HepG2 (cell line): ENCODE measurements around the gene EHD4. TPM values are rescaled to one million over a fixed set of nuclear protein-coding genes. Genes with fewer than 3 reads are reported as not detected.

ENCODE experiments used
- ATAC-seq: fragments of 200-7000 bp; cut with Tn5 transposase; 3 replicates; pipeline ENCODE4 v1.9.1; 2020; ENCODE audit warnings: mild to moderate bottlenecking, moderate library complexity
- BruUV-seq: library from RNA; stranded (reverse); fragments of 400-500 nt; replicated peaks from 2 replicates; lab custom pipeline; 2021; lab: Mats Ljungman, UMichigan
- CTCF ChIA-PET: fragments of 300-600 bp; formaldehyde crosslinking; extraction: SDS; loops from one replicate; lab custom pipeline; 2021; ENCODE audit warnings: low total read pairs, inconsistent platforms, low intra/inter-chr PET ratio; lab: Yijun Ruan, JAX
- POLR2A ChIA-PET: fragments of 350-600 bp; sonication (Branson Sonifier 250); formaldehyde crosslinking; loops from one replicate; lab custom pipeline; 2020; ENCODE audit warnings: antibody characterized with exemption, inconsistent platforms; lab: Yijun Ruan, JAX
- DNase-seq: peaks from one replicate; pipeline ENCODE4 v3.0.0-alpha.2; 2015; ENCODE audit warnings: low spot score
- FAIRE-seq: peaks from 3 replicates; lab custom pipeline; 2011; peaks lifted over from hg19 to GRCh38; lab: Jason Lieb, UNC
- H2AFZ ChIP-seq: one replicate; pipeline ENCODE4 v1.6.1; 2011; ENCODE audit warnings: low read length, inconsistent platforms
- H3K27ac ChIP-seq: fragments of 300-600 bp; 3 replicates; pipeline ENCODE4 v1.8.0; 2011; ENCODE audit warnings: mixed run types, mild to moderate bottlenecking, mixed read lengths, low read length, inconsistent platforms; ENCODE audit not compliant: insufficient read depth; ENCODE audit errors: extremely low read length
- H3K27me3 ChIP-seq, 2 experiments: fragments of 200-600 bp in 1 of 2; 2 replicates in 1 of 2; 3 replicates in 1 of 2; pipeline versions ENCODE4 v1.6.0 to v1.8.0; 2011; ENCODE audit warnings: low read length in 2 of 2, mild to moderate bottlenecking in 2 of 2, moderate library complexity in 2 of 2, inconsistent platforms in 1 of 2; ENCODE audit not compliant: insufficient read depth in 2 of 2, control insufficient read depth in 1 of 2
- H3K36me3 ChIP-seq, 2 experiments: fragments of 200-600 bp in 1 of 2; replicated peaks in 1 of 2; 2 replicates in 1 of 2; 3 replicates in 1 of 2; pipeline versions ENCODE4 v1.5.1 to v1.8.0; 2011; ENCODE audit warnings: low read length in 2 of 2, inconsistent platforms in 1 of 2; ENCODE audit not compliant: insufficient read depth in 2 of 2, control insufficient read depth in 1 of 2
- H3K4me1 ChIP-seq: 2 replicates; pipeline ENCODE4 v1.5.1; 2012; ENCODE audit warnings: low read length, inconsistent platforms; ENCODE audit not compliant: insufficient read depth
- H3K4me2 ChIP-seq: 2 replicates; pipeline ENCODE4 v1.6.0; 2011; ENCODE audit warnings: low read depth, low read length, inconsistent platforms
- H3K4me3 ChIP-seq, 3 experiments: fragments of 200-600 bp in 1 of 3; sonication (generic), shearing (Covaris generic) in 1 of 3; replicated peaks in 1 of 3; 2 replicates each; pipeline ENCODE4 v1.5.1; 2011 to 2016; ENCODE audit warnings: low read length in 3 of 3, inconsistent platforms in 2 of 3, low read depth in 2 of 3, mild to moderate bottlenecking in 2 of 3, control low read depth in 1 of 3, mixed read lengths in 1 of 3; ENCODE audit not compliant: insufficient read depth in 1 of 3
- H3K79me2 ChIP-seq: one replicate; pipeline ENCODE4 v1.6.1; 2011; ENCODE audit warnings: low read length, inconsistent platforms; ENCODE audit not compliant: insufficient read depth
- H3K9ac ChIP-seq: 2 replicates; pipeline ENCODE4 v1.6.0; 2011; ENCODE audit warnings: mild to moderate bottlenecking, low read depth, low read length, inconsistent platforms; ENCODE audit not compliant: insufficient read depth
- H3K9me3 ChIP-seq: 2 replicates; pipeline ENCODE4 v1.5.1; 2012; ENCODE audit warnings: mild to moderate bottlenecking, low read length
- H4K20me1 ChIP-seq: 2 replicates; pipeline ENCODE4 v1.6.0; 2011; ENCODE audit warnings: inconsistent platforms, mild to moderate bottlenecking, low read length, moderate library complexity; ENCODE audit not compliant: insufficient read depth
- BCL6 ChIP-seq: IDR thresholded peaks from 2 replicates; pipeline ENCODE4 v1.6.1; 2016; ENCODE audit warnings: missing genetic modification reagents, missing compliant biosample characterization
- BRCA1 ChIP-seq: sonication (generic); formaldehyde crosslinking; IDR thresholded peaks from 2 replicates; pipeline ENCODE4 v1.4.0; 2020; ENCODE audit warnings: missing genetic modification reagents
- CREB1 ChIP-seq, 2 experiments: fragments of 450-650 bp in 1 of 2; IDR thresholded peaks; 2 replicates each; pipeline ENCODE4 v1.6.1; 2016 to 2017; ENCODE audit warnings: control low read depth in 1 of 2, mild to moderate bottlenecking in 1 of 2, missing compliant biosample characterization in 1 of 2, missing genetic modification characterization in 1 of 2
- EHMT2 ChIP-seq: fragments of 200-600 bp; sonication (generic); IDR thresholded peaks from 2 replicates; pipeline ENCODE4 v1.7.0; 2017; ENCODE audit warnings: antibody characterized with exemption, low read depth, low read length, borderline replicate concordance
- HNF4A ChIP-seq: sonication (generic); formaldehyde crosslinking; IDR thresholded peaks from 2 replicates; pipeline ENCODE4 v1.4.0; 2020; ENCODE audit warnings: missing genetic modification reagents
- NR2F1 ChIP-seq, 2 experiments: fragments of 450-650 bp in 1 of 2; formaldehyde crosslinking in 1 of 2; IDR thresholded peaks; 2 replicates each; pipeline versions ENCODE4 v1.5.0 to v1.6.1; 2016 to 2020; ENCODE audit warnings: mild to moderate bottlenecking in 1 of 2, missing compliant biosample characterization in 1 of 2, missing genetic modification reagents in 1 of 2, moderate library complexity in 1 of 2
- NR2F6 ChIP-seq, 2 experiments: IDR thresholded peaks; 2 replicates each; pipeline ENCODE4 v1.6.1; 2016; ENCODE audit warnings: antibody characterized with exemption in 1 of 2, mild to moderate bottlenecking in 1 of 2
- RARA ChIP-seq: IDR thresholded peaks from 2 replicates; pipeline ENCODE4 v1.6.1; 2016; ENCODE audit warnings: missing genetic modification reagents, missing compliant biosample characterization
- RCOR2 ChIP-seq: IDR thresholded peaks from 2 replicates; pipeline ENCODE4 v1.6.1; 2016; ENCODE audit warnings: missing biosample characterization, missing genetic modification reagents
- SOX13 ChIP-seq, 3 experiments: fragments of 450-650 bp in 1 of 3; sonication (generic) in 1 of 3; formaldehyde crosslinking in 1 of 3; IDR thresholded peaks in 2 of 3; conservative IDR thresholded peaks in 1 of 3; 2 replicates each; pipeline versions ENCODE4 v1.5.0 to v1.6.1; 2016 to 2020; ENCODE audit warnings: antibody characterized with exemption in 1 of 3, mild to moderate bottlenecking in 1 of 3, missing compliant biosample characterization in 1 of 3, missing genetic modification reagents in 1 of 3, moderate library complexity in 1 of 3
- SOX6 ChIP-seq, 2 experiments: fragments of 450-650 bp in 1 of 2; sonication (generic) in 1 of 2; formaldehyde crosslinking in 1 of 2; IDR thresholded peaks; 2 replicates each; pipeline versions ENCODE4 v1.4.0 to v1.6.1; 2017 to 2020; ENCODE audit warnings: antibody characterized with exemption in 1 of 2, mild to moderate bottlenecking in 1 of 2, missing genetic modification reagents in 1 of 2
- SP5 ChIP-seq: IDR thresholded peaks from 2 replicates; pipeline ENCODE4 v1.6.1; 2016; ENCODE audit warnings: low read depth, borderline replicate concordance
- ZNF891 ChIP-seq: sonication (generic); formaldehyde crosslinking; IDR thresholded peaks from 2 replicates; pipeline ENCODE4 v1.5.0; 2020; ENCODE audit warnings: mild to moderate bottlenecking, missing genetic modification reagents
- WGBS: methylation state at CpG from one replicate; pipeline ENCODE4 v1.1.6; 2017; ENCODE audit warnings: low lambda C conversion rate; 5-methylcytosine and 5-hydroxymethylcytosine counted together
- in situ Hi-C: cut with HindIII; loops from 2 replicates; pipeline ENCODE4 v1.10.0; 2017; ENCODE audit warnings: low pct_unique_long_range_greater_than_20kb; ENCODE audit not compliant: extremely low pct_ligation_motif_present
- intact Hi-C: fragments of 100-400 bp; cut with micrococcal nuclease; formaldehyde crosslinking; loops from one replicate; pipeline ENCODE4 v1.10.0; 2022; ENCODE audit not compliant: unreplicated experiment
- polyA plus RNA-seq, 8 experiments: library from polyadenylated mRNA; depleted of rRNA in 3 of 8; stranded (reverse) in 7 of 8; unstranded in 1 of 8; fragments of >200 nt; fragmentation: Illumina TruSeq in 4 of 8; extraction: Trizol in 4 of 8; gene quantifications; 2 replicates each; pipeline versions ENCODE4 v1.2.1 to v1.2.3, GENCODE V29; 2011 to 2016; ENCODE audit warnings: low read depth in 4 of 8, missing spikeins in 1 of 8, mixed read lengths in 1 of 8; ENCODE audit not compliant: insufficient read depth in 1 of 8
- total RNA-seq, 5 experiments: library from RNA; depleted of rRNA; stranded (reverse); fragments of >200 nt; fragmentation: Illumina TruSeq; extraction: Trizol; gene quantifications; 2 replicates each; pipeline ENCODE4 v1.2.3, GENCODE V29; 2016; ENCODE audit warnings: low read depth in 1 of 5
- TF ChIP-seq, protein P1 (sequence below): sonication (generic); formaldehyde crosslinking; IDR thresholded peaks from 2 replicates; pipeline ENCODE4 v1.4.0; 2020; ENCODE audit warnings: missing genetic modification reagents
- TF ChIP-seq, protein P2 (sequence below): sonication (generic); formaldehyde crosslinking; IDR thresholded peaks from 2 replicates; pipeline ENCODE4 v1.8.1; 2023; ENCODE audit warnings: missing genetic modification reagents, mild to moderate bottlenecking, borderline replicate concordance

Gene EHD4
- total and polyA plus RNA-seq, 2 of the 13 experiments (the other 11 are each of a cell fraction or from before 2014, with no cell fraction given): 3.1 to 4.8 TPM

GRCh38 chr15:41930221-41930866, 42.0 kb downstream of the EHD4 start:
- Histone ChIP-seq H3K4me2 (no peak overlapping the region), H3K9me3 (no peaks in the 10 kb centered on the region), H4K20me1 (peaks cover 8% of the 10 kb centered on the region; the same call in 1 of the 2 replicates), H3K4me3 (no peak overlapping the region), H3K79me2 (no peaks in the 10 kb centered on the region), H3K9ac (no peak overlapping the region)
- FAIRE-seq (peak; percentile 64), ATAC-seq (no peak), DNase-seq (peak; percentile 15)
- in situ Hi-C loops: no loop called here
- CTCF ChIA-PET: no interaction called here
- WGBS: 41% methylated on average over 8 of the region's 8 CpGs
- TF ChIP-seq ZNF891 (CRISPR knock-in tag): no peak
- no peak for TF ChIP-seq RCOR2 (CRISPR knock-in tag)
- 0 out of 2 replicates have a peak, but pooled peaks have one; percentile 23 for TF ChIP-seq SP5 (CRISPR knock-in tag)
- 0 out of 4 replicates have a peak, but pooled peaks of 1 of the 2 experiments have one; percentile 19 for TF ChIP-seq NR2F1 (CRISPR knock-in tag; IDR thresholded peaks at IDR 0.05)
- TF ChIP-seq, protein P1, sequence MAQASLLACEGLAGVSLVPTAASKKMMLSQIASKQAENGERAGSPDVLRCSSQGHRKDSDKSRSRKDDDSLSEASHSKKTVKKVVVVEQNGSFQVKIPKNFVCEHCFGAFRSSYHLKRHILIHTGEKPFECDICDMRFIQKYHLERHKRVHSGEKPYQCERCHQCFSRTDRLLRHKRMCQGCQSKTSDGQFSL (CRISPR knock-in tag): no peak
- TF ChIP-seq, protein P2, sequence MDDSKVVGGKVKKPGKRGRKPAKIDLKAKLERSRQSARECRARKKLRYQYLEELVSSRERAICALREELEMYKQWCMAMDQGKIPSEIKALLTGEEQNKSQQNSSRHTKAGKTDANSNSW: no peak
- TF ChIP-seq EHMT2: no peak
- TF ChIP-seq SOX13 (IDR thresholded peaks at IDR 0.05): no peak
- TF ChIP-seq SOX13 (CRISPR knock-in tag; conservative IDR thresholded peaks at IDR 0.05 in 1 of 2, IDR thresholded peaks at IDR 0.05 in 1 of 2): peak in 1 of 2 experiments; percentile 45; a peak in 2 of 4 replicates
- TF ChIP-seq RARA (CRISPR knock-in tag): peak; percentile 57
- TF ChIP-seq HNF4A (CRISPR knock-in tag): 0 out of 2 replicates have a peak, but pooled peaks have one; percentile 14
- peak; percentile 57 for TF ChIP-seq NR2F6 (IDR thresholded peaks at IDR 0.05)
- TF ChIP-seq NR2F6 (CRISPR knock-in tag; IDR thresholded peaks at IDR 0.05): 0 out of 2 replicates have a peak, but pooled peaks have one; percentile 23
- TF ChIP-seq SOX6 (IDR thresholded peaks at IDR 0.05): no peak
- TF ChIP-seq SOX6 (CRISPR knock-in tag; IDR thresholded peaks at IDR 0.05): peak; percentile 22; the same call in 1 of the 2 replicates
- TF ChIP-seq BCL6: peak; percentile 57
- TF ChIP-seq CREB1 (IDR thresholded peaks at IDR 0.05): no peak
- 0 out of 2 replicates have a peak, but pooled peaks have one; percentile 30 for TF ChIP-seq CREB1 (CRISPR knock-in tag; IDR thresholded peaks at IDR 0.05)
- TF ChIP-seq BRCA1 (CRISPR knock-in tag): no peak
- TF ChIP-seq, all 625 proteins: peak for 9
- no peaks in the 10 kb centered on the region for H3K27me3 ChIP-seq
- no TSS peak for BruUV-seq
- POLR2A ChIA-PET: no interaction called here
- H3K4me1 ChIP-seq: peaks cover 47% of the 10 kb centered on the region
- no peaks in the 10 kb centered on the region for H3K36me3 ChIP-seq
- intact Hi-C loops: no loop called here
- H3K27ac ChIP-seq: no peak overlapping the region
- no peak overlapping the region for H2AFZ ChIP-seq
